ENCODE data around the gene TRAPPC6A. TPM values are rescaled to one million over a fixed set of nuclear protein-coding genes. Genes with fewer than 3 reads are reported as not detected.
A peak's percentile ranks its signal among the peaks of the same experiment; 100 is the strongest.

Gene TRAPPC6A
- total RNA-seq, 4 donors from 2014 or later, result 15.7 to 51.2 (median 29.7) TPM; not detected in 1

- no peak overlapping the region for H3K27ac ChIP-seq
- peaks cover 3 to 14% (median 10%) of the 10 kb centered on the region in 4 donors for H3K4me1 ChIP-seq
- no peaks in the 10 kb centered on the region for H3K9me3 ChIP-seq
- in situ Hi-C loops (cut with MboI; ENCODE audit: low pct_ligation_motif_present in 1 of 4, low pct_unique_long_range_greater_than_20kb in 1 of 4, low sequenced_read_pairs in 3 of 4), result no loop called here
- DNase-seq, result no peak
- intact Hi-C loops (cut with DNase I; ENCODE audit: low total_unique reads), result no loop called here
- 56% methylated on average over 31 of the region's 32 CpGs; no CpG with 5 or more reads in 1 of the 2 donors for WGBS, 2 donors (ENCODE audit: low coverage in 1 of 2)
- H3K27me3 ChIP-seq, result peaks cover 41% of the 10 kb centered on the region
- TF ChIP-seq CTCF (IDR thresholded peaks at IDR 0.05) (peak in 3 of 5 experiments; percentile 14 to 22 (median 17)), EP300 (IDR thresholded peaks at IDR 0.05; ENCODE audit: low read depth) (no peak)
- no peak overlapping the region for H3K4me3 ChIP-seq
- no peaks in the 10 kb centered on the region for H3K36me3 ChIP-seq
These were observed 16.1 kb downstream of the TRAPPC6A start for GRCh38 chr19:45161738-45162607.

GRCh38 chr19:45160870-45161737 is 16.9 kb downstream of the TRAPPC6A start, which contains the start of gene NKPD1:
TSS of gene NKPD1 (minus strand) at chr19:45160982. CDS start at chr19:45160150, 832 bp downstream.
- peak; percentile 71 for DNase-seq
- Histone ChIP-seq H3K36me3 (no peaks in the 10 kb centered on the region), H3K4me3 (no peak within 1 kb of the TSS), H3K4me1 (peaks cover 3 to 15% (median 12%) of the 10 kb centered on the region in 4 donors), H3K27me3 (peaks cover 41% of the 10 kb centered on the region), H3K9me3 (no peaks in the 10 kb centered on the region), H3K27ac (no peak within 1 kb of the TSS)
- intact Hi-C loops (cut with DNase I; ENCODE audit: low total_unique reads), result no loop called here
- 33% methylated on average over 27 of the region's 29 CpGs; no CpG with 5 or more reads in 1 of the 2 donors for WGBS, 2 donors (ENCODE audit: low coverage in 1 of 2)
- no peak for TF ChIP-seq EP300 (IDR thresholded peaks at IDR 0.05; ENCODE audit: low read depth)
- no peak for TF ChIP-seq POLR2A (IDR thresholded peaks at IDR 0.05)
- TF ChIP-seq CTCF (IDR thresholded peaks at IDR 0.05), result no peak
- TF ChIP-seq POLR2AphosphoS5 (IDR thresholded peaks at IDR 0.05), result no peak
- in situ Hi-C loops (cut with MboI; ENCODE audit: low pct_ligation_motif_present in 1 of 4, low pct_unique_long_range_greater_than_20kb in 1 of 4, low sequenced_read_pairs in 3 of 4), result no loop called here

GRCh38 chr19:45159971-45160324 is 18.1 kb downstream of the TRAPPC6A start:
- H3K4me1 ChIP-seq, result peaks cover 3 to 14% (median 12%) of the 10 kb centered on the region in 4 donors
- no peaks in the 10 kb centered on the region for H3K36me3 ChIP-seq
- H3K27me3 ChIP-seq, result peaks cover 45% of the 10 kb centered on the region
- DNase-seq, result no peak
- WGBS, 2 donors (ENCODE audit: low coverage in 1 of 2), result 55% methylated on average over 10 of the region's 10 CpGs; no CpG with 5 or more reads in 1 of the 2 donors
- TF ChIP-seq POLR2AphosphoS5 (IDR thresholded peaks at IDR 0.05) (no peak), POLR2A (IDR thresholded peaks at IDR 0.05) (no peak), EP300 (IDR thresholded peaks at IDR 0.05; ENCODE audit: low read depth) (no peak), CTCF (IDR thresholded peaks at IDR 0.05) (no peak)
- no peak overlapping the region for H3K4me3 ChIP-seq
- no peak overlapping the region for H3K27ac ChIP-seq
- H3K9me3 ChIP-seq, result no peaks in the 10 kb centered on the region
- intact Hi-C loops (cut with DNase I; ENCODE audit: low total_unique reads), result no loop called here
- in situ Hi-C loops (cut with MboI; ENCODE audit: low pct_ligation_motif_present in 1 of 4, low pct_unique_long_range_greater_than_20kb in 1 of 4, low sequenced_read_pairs in 3 of 4), result no loop called here

All from transverse colon (tissue), 4 donors.